GM19468 (cell line): ENCODE data around the gene KRTAP4-4.
"Not testable (repeated sequence)": the region's sequence is repeated elsewhere in the genome, so short reads cannot be mapped to it uniquely, and the experiment has no call there.

ENCODE experiments used
- ATAC-seq: cut with Tn5 transposase; IDR thresholded peaks from one replicate; pipeline ENCODE4 v1.9.1; 2021; ENCODE audit warnings: mild to moderate bottlenecking, moderate library complexity, moderate number of reproducible peaks; ENCODE audit not compliant: unreplicated experiment; ENCODE audit errors: extremely low read depth

The KRTAP4-4 gene

GRCh38 chr17:41117846-41118386 is 42.6 kb downstream of the KRTAP4-4 start, which contains the start of gene KRTAP4-11:
TSS of gene KRTAP4-11 (minus strand) at chr17:41118373. CDS start at chr17:41118315, 58 bp downstream.
- ATAC-seq: not testable (repeated sequence)

- ATAC-seq: no peak
These were observed 44.3 kb downstream of the KRTAP4-4 start for GRCh38 chr17:41116297-41116696.

- ATAC-seq: no peak
These were observed 49.2 kb downstream of the KRTAP4-4 start for GRCh38 chr17:41111151-41111885.
